DLD1 (cell line): Measurements from ENCODE around the gene EARS2.

Experiments
- in situ Hi-C: cut with HindIII; loops from 2 replicates; pipeline ENCODE4 v1.10.0; 2017; ENCODE audit warnings: low sequenced_read_pairs

EARS2 gene

GRCh38 chr16:23508589-23509440 is 48.3 kb downstream of the EARS2 start:
- in situ Hi-C loops: no loop called here

GRCh38 chr16:23506606-23506994 is 50.5 kb downstream of the EARS2 start:
- in situ Hi-C loops: no loop called here

DNA sequence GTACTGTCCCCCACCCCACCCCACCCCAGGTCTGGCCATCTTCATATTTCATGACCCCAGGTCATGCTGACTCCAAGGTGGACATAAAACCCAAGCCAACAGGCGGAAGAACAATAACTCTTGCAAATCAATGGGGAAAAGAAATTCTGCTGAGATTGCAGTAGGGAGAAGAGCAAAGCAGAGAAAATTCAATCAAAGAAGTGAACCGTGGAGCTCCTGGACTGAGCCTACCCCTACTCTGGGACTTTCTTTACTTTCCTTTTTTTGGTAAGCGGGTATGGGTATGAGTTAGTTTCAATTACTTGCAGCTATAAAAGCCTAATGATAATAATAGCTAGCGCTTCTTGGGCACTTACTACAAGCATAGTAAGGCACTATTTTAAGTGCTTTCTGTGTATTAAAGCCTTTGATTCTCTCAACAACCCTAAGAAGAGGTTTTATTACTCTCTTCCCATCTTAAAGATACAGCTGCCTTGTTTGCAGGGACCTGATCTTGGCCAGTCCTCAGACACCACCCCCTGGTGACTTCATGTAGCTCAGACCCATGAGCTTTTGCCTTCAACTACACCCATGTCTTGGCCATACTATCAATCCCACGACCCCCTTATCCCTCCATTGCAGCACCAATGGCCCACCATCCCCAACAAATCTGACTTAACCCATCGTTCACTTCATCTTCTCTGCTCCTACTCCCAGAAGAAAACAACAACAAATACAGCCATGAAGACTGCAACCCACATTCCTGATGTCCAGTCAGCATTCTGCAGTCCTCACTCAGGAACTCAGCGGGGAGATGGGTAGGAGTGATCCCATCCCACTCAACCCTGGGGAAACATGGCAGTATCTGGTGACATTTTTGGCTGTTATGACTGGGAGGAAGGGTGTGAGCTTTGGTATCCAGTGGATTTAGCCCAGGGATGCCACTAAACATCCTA is 51.2 kb downstream of the EARS2 start:
- in situ Hi-C loops: no loop called here

DNA sequence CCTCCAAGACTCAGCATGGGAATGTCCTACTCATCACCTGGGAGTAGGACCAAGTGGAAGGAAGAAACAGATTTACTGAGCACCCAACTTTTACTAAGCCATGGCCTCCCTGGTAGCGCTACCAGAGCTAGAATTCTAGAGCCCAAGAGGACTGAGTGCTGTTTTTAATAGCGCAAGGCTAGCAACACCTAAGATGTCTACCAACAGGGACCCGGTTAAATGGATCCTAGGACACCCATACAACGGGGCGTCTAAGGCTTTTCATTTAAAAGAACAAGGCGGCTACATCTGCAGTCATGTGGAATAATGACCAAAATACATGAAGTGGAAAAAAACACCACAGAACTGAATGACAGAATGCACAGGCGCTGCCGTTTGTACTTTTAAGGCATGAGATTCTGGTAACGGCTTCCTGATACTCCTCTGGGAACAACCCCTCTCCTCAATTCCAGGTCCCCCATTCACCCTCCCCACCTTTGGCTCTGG is 51.9 kb downstream of the EARS2 start:
- in situ Hi-C loops: no loop called here

DNA sequence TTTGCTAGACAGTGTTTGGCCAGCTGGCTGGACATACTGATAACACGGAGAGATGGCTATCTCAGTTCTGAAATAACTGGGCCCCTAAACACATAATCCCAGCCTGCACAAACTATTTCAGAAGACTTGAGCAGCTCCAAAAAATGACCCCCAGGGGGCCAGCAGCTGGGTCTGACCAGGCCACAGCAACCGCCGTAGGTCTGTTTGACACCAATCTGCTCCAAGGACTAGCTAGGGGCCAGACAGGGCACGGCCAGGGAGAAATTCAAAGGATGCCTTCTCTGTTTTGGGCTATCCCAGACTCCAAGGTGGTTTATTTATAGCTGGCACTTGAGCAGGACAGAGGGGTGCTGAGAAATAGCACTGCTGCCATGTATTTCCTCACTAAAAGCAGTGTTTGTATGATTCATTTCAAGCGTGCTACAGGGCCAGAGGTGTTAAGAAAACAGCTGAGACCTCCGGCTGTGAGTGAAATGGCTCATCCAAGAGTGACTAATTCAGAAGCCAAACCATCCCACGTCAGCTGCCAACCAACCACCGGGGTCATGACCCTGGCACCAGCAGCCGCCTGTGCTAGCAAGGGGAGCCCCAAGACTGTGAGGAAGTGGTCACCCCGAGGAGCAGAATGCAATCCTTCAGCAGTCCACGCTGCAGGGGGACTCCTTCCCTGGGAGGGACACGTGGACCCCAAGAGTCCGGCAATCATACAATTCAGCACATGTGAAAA is 52.5 kb downstream of the EARS2 start:
- in situ Hi-C loops: no loop called here

GRCh38 chr16:23504076-23504452 is 53.1 kb downstream of the EARS2 start:
- in situ Hi-C loops: no loop called here

GRCh38 chr16:23502466-23502865 is 54.7 kb downstream of the EARS2 start:
- in situ Hi-C loops: no loop called here

- in situ Hi-C loops: no loop called here
Observed at GRCh38 chr16:23501291-23501690, 55.9 kb downstream of the EARS2 start.

- in situ Hi-C loops: no loop called here
Observed at GRCh38 chr16:23500862-23501225, 56.3 kb downstream of the EARS2 start.

GRCh38 chr16:23500212-23500861 is 56.8 kb downstream of the EARS2 start:
- in situ Hi-C loops: no loop called here

- in situ Hi-C loops: no loop called here
Observed at GRCh38 chr16:23499801-23500200, 57.3 kb downstream of the EARS2 start.

DNA sequence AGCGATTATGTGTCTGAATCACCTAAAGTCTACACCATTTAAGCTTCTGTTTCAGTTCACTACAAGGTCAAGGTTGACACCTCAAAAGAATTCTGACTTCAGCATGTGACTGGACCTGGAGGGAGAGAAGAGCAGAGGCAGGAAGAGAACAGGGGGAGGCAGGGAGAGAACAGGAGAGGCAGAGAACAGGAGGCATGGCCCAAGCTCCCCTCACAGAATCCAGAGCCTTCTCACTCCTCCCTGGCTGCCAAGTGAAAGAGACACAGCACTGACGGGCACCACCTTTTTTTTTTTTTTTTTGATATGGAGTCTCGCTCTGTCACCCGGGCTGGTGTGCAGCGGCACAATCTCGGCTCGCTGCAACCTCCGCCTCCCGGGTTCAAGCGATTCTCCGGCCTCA is 58.3 kb downstream of the EARS2 start:
- in situ Hi-C loops: no loop called here

GRCh38 chr16:23497543-23497868 is 59.6 kb downstream of the EARS2 start:
- in situ Hi-C loops: no loop called here

GRCh38 chr16:23496821-23497542 is 60.2 kb downstream of the EARS2 start:
- in situ Hi-C loops: no loop called here

DNA sequence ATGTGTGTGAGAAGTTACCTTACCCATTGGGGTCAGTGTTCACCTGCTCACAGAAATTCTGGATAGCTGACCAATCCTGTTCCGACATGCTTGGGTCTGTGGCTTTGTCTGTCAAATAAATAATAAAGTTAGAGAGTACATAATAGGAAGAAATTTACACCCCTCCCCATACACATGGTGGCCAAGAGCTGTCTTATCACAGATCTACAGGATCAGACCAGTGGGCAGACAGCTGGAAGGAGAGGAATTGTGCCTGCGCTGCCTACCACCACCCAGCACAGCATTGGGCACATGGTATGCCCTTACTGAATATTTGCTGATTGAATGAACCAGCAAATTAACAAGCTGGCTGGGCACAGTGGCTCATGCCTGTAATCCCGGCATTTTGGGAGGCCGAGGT is 61.5 kb downstream of the EARS2 start:
- in situ Hi-C loops: no loop called here

DNA sequence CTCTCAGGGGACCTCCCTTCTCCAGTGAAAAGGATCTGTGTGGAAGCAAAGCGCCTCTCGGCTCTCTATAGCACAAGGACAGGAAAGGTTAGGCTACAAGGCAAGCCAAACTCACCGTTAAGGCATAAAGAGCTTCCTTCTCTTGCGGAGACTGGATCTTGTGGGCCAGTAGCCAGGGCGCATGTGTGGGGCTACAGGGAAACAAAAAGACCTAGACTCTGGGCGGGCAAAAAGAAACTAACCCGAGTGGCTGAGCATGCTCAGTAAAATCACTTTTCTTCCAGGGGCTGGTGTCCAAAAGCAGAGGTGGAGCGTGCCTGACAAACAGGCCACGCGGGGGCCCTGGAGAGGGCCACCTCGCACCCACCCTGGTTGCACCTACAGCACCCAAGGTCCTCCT is 63.0 kb downstream of the EARS2 start:
- in situ Hi-C loops: no loop called here

DNA sequence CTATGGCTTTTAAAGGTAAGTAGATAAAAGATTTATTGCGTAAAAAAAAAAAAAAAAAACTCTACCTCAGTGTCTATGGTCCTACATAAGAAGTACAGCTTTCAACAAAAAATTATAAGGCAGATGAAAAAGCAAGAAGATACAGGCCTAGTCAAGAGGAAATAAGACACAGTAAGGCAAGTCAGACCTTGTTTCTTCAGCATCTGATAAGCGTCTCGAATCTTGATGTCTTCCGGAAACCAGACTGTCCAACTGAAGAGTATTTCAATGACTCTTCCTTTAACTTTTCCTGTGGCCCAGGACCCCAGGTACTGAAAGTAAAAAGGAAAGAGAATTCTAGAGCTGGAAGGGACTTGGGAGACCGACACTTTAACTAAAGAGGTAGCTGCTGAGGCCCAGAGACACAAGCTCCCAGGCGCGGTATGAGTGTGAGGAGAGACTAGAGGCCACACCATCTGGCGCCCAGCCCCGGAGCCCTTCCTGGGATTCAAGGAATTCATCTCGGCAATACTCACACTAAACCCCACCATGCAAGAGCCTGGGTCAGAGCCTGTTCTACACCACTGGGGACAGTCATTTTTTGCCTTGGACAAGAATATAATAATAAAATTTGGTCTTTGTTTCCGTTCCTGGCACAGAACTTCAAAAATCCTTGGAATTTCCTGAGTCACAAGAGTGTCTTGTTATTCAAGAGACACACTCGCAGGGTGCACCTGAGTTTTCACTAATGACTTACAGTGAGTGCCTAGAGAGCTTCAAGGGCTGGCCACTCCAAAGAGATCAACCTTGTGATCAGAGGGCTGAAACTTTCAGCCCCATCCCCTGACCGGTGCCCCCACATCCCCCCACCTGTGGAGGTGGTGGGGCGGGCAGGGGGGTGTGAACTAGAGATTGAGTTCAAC is 65.4 kb downstream of the EARS2 start:
- in situ Hi-C loops: no loop called here

DNA sequence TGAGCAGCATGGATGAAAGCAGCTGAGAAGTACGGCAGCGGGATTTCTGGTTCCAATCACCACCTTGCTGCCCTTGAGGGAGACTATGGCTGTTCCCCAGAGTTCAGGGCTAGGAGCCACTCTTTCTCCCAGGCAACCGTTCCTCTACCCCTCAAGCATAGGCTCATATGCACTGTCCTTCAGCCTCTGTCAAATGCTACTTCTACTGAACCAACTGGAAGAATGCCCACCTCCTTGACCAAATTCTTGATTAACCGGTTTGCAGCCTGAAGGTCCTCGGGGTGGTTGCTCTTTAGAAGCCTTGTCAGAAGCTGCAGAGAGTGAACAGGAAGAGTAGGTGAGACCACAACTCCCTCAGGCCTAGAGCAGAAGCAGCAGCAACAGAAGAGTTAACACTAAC is 70.7 kb downstream of the EARS2 start:
- in situ Hi-C loops: no loop called here

GRCh38 chr16:23485841-23486240 is 71.3 kb downstream of the EARS2 start:
- in situ Hi-C loops: no loop called here
